ENCODE results near the gene CNIH3.

DNA sequence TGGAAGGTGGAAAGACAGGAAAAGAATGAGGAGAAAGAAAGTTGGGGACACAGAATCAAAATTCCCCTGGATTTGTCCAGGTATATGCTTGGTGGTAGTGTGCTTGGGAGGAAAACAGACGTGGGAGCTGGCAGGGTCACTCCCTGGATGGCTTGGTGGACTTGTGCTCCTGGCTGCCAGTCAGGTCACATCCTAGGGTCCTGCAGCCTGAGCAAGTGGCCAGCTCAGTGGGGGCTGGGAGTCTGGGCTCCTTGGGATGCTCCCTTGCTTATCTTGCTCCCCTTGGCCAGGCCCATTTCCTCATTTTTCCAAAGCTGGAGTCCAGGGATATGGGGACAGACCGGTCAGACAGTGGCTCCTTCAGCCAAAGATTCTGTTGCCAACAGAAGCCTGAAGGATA is 144.0 kb downstream of the CNIH3 start:
- TF ChIP-seq, protein P1, sequence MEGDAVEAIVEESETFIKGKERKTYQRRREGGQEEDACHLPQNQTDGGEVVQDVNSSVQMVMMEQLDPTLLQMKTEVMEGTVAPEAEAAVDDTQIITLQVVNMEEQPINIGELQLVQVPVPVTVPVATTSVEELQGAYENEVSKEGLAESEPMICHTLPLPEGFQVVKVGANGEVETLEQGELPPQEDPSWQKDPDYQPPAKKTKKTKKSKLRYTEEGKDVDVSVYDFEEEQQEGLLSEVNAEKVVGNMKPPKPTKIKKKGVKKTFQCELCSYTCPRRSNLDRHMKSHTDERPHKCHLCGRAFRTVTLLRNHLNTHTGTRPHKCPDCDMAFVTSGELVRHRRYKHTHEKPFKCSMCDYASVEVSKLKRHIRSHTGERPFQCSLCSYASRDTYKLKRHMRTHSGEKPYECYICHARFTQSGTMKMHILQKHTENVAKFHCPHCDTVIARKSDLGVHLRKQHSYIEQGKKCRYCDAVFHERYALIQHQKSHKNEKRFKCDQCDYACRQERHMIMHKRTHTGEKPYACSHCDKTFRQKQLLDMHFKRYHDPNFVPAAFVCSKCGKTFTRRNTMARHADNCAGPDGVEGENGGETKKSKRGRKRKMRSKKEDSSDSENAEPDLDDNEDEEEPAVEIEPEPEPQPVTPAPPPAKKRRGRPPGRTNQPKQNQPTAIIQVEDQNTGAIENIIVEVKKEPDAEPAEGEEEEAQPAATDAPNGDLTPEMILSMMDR (IDR thresholded peaks at IDR 0.05; ENCODE audit: insufficient read depth, low read length, poor library complexity, severe bottlenecking) = no peak
- TF ChIP-seq EZH2phosphoT487 (conservative IDR thresholded peaks at IDR 0.05; ENCODE audit: low read length) = no peak
